ENCODE results near the gene MAGI1. TPM values are rescaled to one million over a fixed set of nuclear protein-coding genes. Genes with fewer than 3 reads are reported as not detected.
A peak's percentile ranks its signal among the peaks of the same experiment; 100 is the strongest.
"Not testable (repeated sequence)": the region's sequence is repeated elsewhere in the genome, so short reads cannot be mapped to it uniquely, and the experiment has no call there.

MAGI1 gene
- polyA plus RNA-seq, 1 donor: 31.2 TPM

GRCh38 chr3:65894126-65894525 is 144.6 kb downstream of the MAGI1 start:
- Histone ChIP-seq H3K36me3 (ENCODE audit: control insufficient read depth, insufficient read depth, low read length) (no peaks in the 10 kb centered on the region), H3K27ac (ENCODE audit: low read length) (no peak overlapping the region), H3K27me3 (ENCODE audit: control insufficient read depth, insufficient read depth, low read length) (no peaks in the 10 kb centered on the region), H3K4me3 (ENCODE audit: low read length) (no peak overlapping the region), H3K9me3 (ENCODE audit: control insufficient read depth, low read depth, low read length) (no peaks in the 10 kb centered on the region), H3K4me1 (ENCODE audit: control insufficient read depth, insufficient read depth, low read length) (no peaks in the 10 kb centered on the region)
- DNase-seq: no peak
- 83% methylated on average over 2 of the region's 2 CpGs for WGBS (ENCODE audit: insufficient coverage, low lambda C conversion rate)

GRCh38 chr3:65893631-65894030 is 145.1 kb downstream of the MAGI1 start:
- Histone ChIP-seq H3K9me3 (ENCODE audit: control insufficient read depth, low read depth, low read length) (no peaks in the 10 kb centered on the region), H3K4me1 (ENCODE audit: control insufficient read depth, insufficient read depth, low read length) (no peaks in the 10 kb centered on the region), H3K36me3 (ENCODE audit: control insufficient read depth, insufficient read depth, low read length) (no peaks in the 10 kb centered on the region), H3K4me3 (ENCODE audit: low read length) (no peak overlapping the region), H3K27ac (ENCODE audit: low read length) (no peak overlapping the region), H3K27me3 (ENCODE audit: control insufficient read depth, insufficient read depth, low read length) (no peaks in the 10 kb centered on the region)
- DNase-seq: no peak
- 50% methylated on average over 2 of the region's 2 CpGs for WGBS (ENCODE audit: insufficient coverage, low lambda C conversion rate)

- H3K36me3 ChIP-seq (ENCODE audit: control insufficient read depth, insufficient read depth, low read length); H3K9me3 ChIP-seq (ENCODE audit: control insufficient read depth, low read depth, low read length); H3K27ac ChIP-seq (ENCODE audit: low read length); H3K27me3 ChIP-seq (ENCODE audit: control insufficient read depth, insufficient read depth, low read length); H3K4me3 ChIP-seq (ENCODE audit: low read length); H3K4me1 ChIP-seq (ENCODE audit: control insufficient read depth, insufficient read depth, low read length); DNase-seq: not testable (repeated sequence)
- WGBS (ENCODE audit: insufficient coverage, low lambda C conversion rate): no CpG with 5 or more reads among the region's 2 CpGs
These were observed 147.2 kb downstream of the MAGI1 start for GRCh38 chr3:65891477-65891876.

- H3K36me3 ChIP-seq (ENCODE audit: control insufficient read depth, insufficient read depth, low read length): no peaks in the 10 kb centered on the region
- WGBS (ENCODE audit: insufficient coverage, low lambda C conversion rate): 100% methylated on average over 2 of the region's 6 CpGs
- no peak overlapping the region for H3K27ac ChIP-seq (ENCODE audit: low read length)
These were observed 148.4 kb downstream of the MAGI1 start for GRCh38 chr3:65890328-65890727.

GRCh38 chr3:65889707-65890099 is 149.0 kb downstream of the MAGI1 start:
- H3K27me3 ChIP-seq (ENCODE audit: control insufficient read depth, insufficient read depth, low read length): no peaks in the 10 kb centered on the region
- H3K4me3 ChIP-seq (ENCODE audit: low read length): no peak overlapping the region
- no CpG with 5 or more reads among the region's 3 CpGs for WGBS (ENCODE audit: insufficient coverage, low lambda C conversion rate)
- H3K27ac ChIP-seq (ENCODE audit: low read length): no peak overlapping the region
- H3K4me1 ChIP-seq (ENCODE audit: control insufficient read depth, insufficient read depth, low read length): no peaks in the 10 kb centered on the region
- H3K9me3 ChIP-seq (ENCODE audit: control insufficient read depth, low read depth, low read length): no peaks in the 10 kb centered on the region
- H3K36me3 ChIP-seq (ENCODE audit: control insufficient read depth, insufficient read depth, low read length): no peaks in the 10 kb centered on the region
- no peak for DNase-seq

More at GRCh38 chr3:65890328-65890727, 148.4 kb downstream of the MAGI1 start:
- no peaks in the 10 kb centered on the region for H3K27me3 ChIP-seq (ENCODE audit: control insufficient read depth, insufficient read depth, low read length)
- DNase-seq: no peak
- no peaks in the 10 kb centered on the region for H3K4me1 ChIP-seq (ENCODE audit: control insufficient read depth, insufficient read depth, low read length)
- no peak overlapping the region for H3K4me3 ChIP-seq (ENCODE audit: low read length)
- no peaks in the 10 kb centered on the region for H3K9me3 ChIP-seq (ENCODE audit: control insufficient read depth, low read depth, low read length)

- no peak overlapping the region for H3K4me3 ChIP-seq (ENCODE audit: low read length)
- no peaks in the 10 kb centered on the region for H3K36me3 ChIP-seq (ENCODE audit: control insufficient read depth, insufficient read depth, low read length)
- no CpG with 5 or more reads among the region's 4 CpGs for WGBS (ENCODE audit: insufficient coverage, low lambda C conversion rate)
- no peaks in the 10 kb centered on the region for H3K9me3 ChIP-seq (ENCODE audit: control insufficient read depth, low read depth, low read length)
- H3K27ac ChIP-seq (ENCODE audit: low read length): no peak overlapping the region
- peaks cover under 1% of the 10 kb centered on the region for H3K4me1 ChIP-seq (ENCODE audit: control insufficient read depth, insufficient read depth, low read length)
- DNase-seq: no peak
- H3K27me3 ChIP-seq (ENCODE audit: control insufficient read depth, insufficient read depth, low read length): no peaks in the 10 kb centered on the region
These were observed 149.6 kb downstream of the MAGI1 start for GRCh38 chr3:65888980-65889706.

- H3K36me3 ChIP-seq (ENCODE audit: control insufficient read depth, insufficient read depth, low read length): no peaks in the 10 kb centered on the region
- no peak overlapping the region for H3K27ac ChIP-seq (ENCODE audit: low read length)
- H3K4me3 ChIP-seq (ENCODE audit: low read length): no peak overlapping the region
- no peaks in the 10 kb centered on the region for H3K27me3 ChIP-seq (ENCODE audit: control insufficient read depth, insufficient read depth, low read length)
- H3K4me1 ChIP-seq (ENCODE audit: control insufficient read depth, insufficient read depth, low read length): peaks cover 3% of the 10 kb centered on the region
- no peaks in the 10 kb centered on the region for H3K9me3 ChIP-seq (ENCODE audit: control insufficient read depth, low read depth, low read length)
- 83% methylated on average over 1 of the region's 1 CpG for WGBS (ENCODE audit: insufficient coverage, low lambda C conversion rate)
- no peak for DNase-seq
These were observed 150.5 kb downstream of the MAGI1 start for GRCh38 chr3:65888196-65888595.

GRCh38 chr3:65886391-65886790 is 152.3 kb downstream of the MAGI1 start:
- peaks cover 3% of the 10 kb centered on the region for H3K4me1 ChIP-seq (ENCODE audit: control insufficient read depth, insufficient read depth, low read length)
- DNase-seq: no peak
- H3K36me3 ChIP-seq (ENCODE audit: control insufficient read depth, insufficient read depth, low read length): no peaks in the 10 kb centered on the region
- no peaks in the 10 kb centered on the region for H3K9me3 ChIP-seq (ENCODE audit: control insufficient read depth, low read depth, low read length)
- H3K27me3 ChIP-seq (ENCODE audit: control insufficient read depth, insufficient read depth, low read length): no peaks in the 10 kb centered on the region
- no CpG with 5 or more reads among the region's 5 CpGs for WGBS (ENCODE audit: insufficient coverage, low lambda C conversion rate)
- H3K27ac ChIP-seq (ENCODE audit: low read length): no peak overlapping the region
- H3K4me3 ChIP-seq (ENCODE audit: low read length): no peak overlapping the region

- peak in 1 of 2 donors; percentile 37 for DNase-seq
These were observed 154.6 kb downstream of the MAGI1 start for GRCh38 chr3:65884071-65884470.

GRCh38 chr3:65883613-65884012 is 155.1 kb downstream of the MAGI1 start:
- peak overlapping the region; percentile 17 for H3K4me3 ChIP-seq (ENCODE audit: low read length)
- WGBS (ENCODE audit: insufficient coverage, low lambda C conversion rate): 0% methylated on average over 1 of the region's 3 CpGs

More at GRCh38 chr3:65884071-65884470, 154.6 kb downstream of the MAGI1 start:
- Histone ChIP-seq H3K36me3 (ENCODE audit: control insufficient read depth, insufficient read depth, low read length) (no peaks in the 10 kb centered on the region), H3K4me1 (ENCODE audit: control insufficient read depth, insufficient read depth, low read length) (peaks cover 3% of the 10 kb centered on the region), H3K9me3 (ENCODE audit: control insufficient read depth, low read depth, low read length) (no peaks in the 10 kb centered on the region), H3K27ac (ENCODE audit: low read length) (peak overlapping the region; percentile 64), H3K4me3 (ENCODE audit: low read length) (peak overlapping the region; percentile 17), H3K27me3 (ENCODE audit: control insufficient read depth, insufficient read depth, low read length) (no peaks in the 10 kb centered on the region)
- 20% methylated on average over 1 of the region's 4 CpGs for WGBS (ENCODE audit: insufficient coverage, low lambda C conversion rate)

GRCh38 chr3:65880350-65880749 is 158.4 kb downstream of the MAGI1 start:
- Histone ChIP-seq H3K9me3 (ENCODE audit: control insufficient read depth, low read depth, low read length) (no peaks in the 10 kb centered on the region), H3K27ac (ENCODE audit: low read length) (no peak overlapping the region), H3K4me1 (ENCODE audit: control insufficient read depth, insufficient read depth, low read length) (peaks cover 3% of the 10 kb centered on the region), H3K36me3 (ENCODE audit: control insufficient read depth, insufficient read depth, low read length) (no peaks in the 10 kb centered on the region), H3K4me3 (ENCODE audit: low read length) (no peak overlapping the region), H3K27me3 (ENCODE audit: control insufficient read depth, insufficient read depth, low read length) (no peaks in the 10 kb centered on the region)
- no CpG with 5 or more reads among the region's 4 CpGs for WGBS (ENCODE audit: insufficient coverage, low lambda C conversion rate)
- DNase-seq: no peak

More at GRCh38 chr3:65883613-65884012, 155.1 kb downstream of the MAGI1 start:
- Histone ChIP-seq H3K4me1 (ENCODE audit: control insufficient read depth, insufficient read depth, low read length) (peaks cover 3% of the 10 kb centered on the region), H3K27ac (ENCODE audit: low read length) (peak overlapping the region; percentile 64), H3K36me3 (ENCODE audit: control insufficient read depth, insufficient read depth, low read length) (no peaks in the 10 kb centered on the region), H3K27me3 (ENCODE audit: control insufficient read depth, insufficient read depth, low read length) (no peaks in the 10 kb centered on the region), H3K9me3 (ENCODE audit: control insufficient read depth, low read depth, low read length) (no peaks in the 10 kb centered on the region)
- DNase-seq: peak in 1 of 2 donors; percentile 45

Measured in large intestine (tissue), 3 donors.